HG03280 (cell line): ENCODE results near the gene ECHS1.

Experiments used
- ATAC-seq: cut with Tn5 transposase; IDR thresholded peaks from one replicate; pipeline ENCODE4 v1.9.1; 2021; ENCODE audit warnings: mild to moderate bottlenecking, moderate library complexity; ENCODE audit not compliant: unreplicated experiment

ECHS1 gene

DNA sequence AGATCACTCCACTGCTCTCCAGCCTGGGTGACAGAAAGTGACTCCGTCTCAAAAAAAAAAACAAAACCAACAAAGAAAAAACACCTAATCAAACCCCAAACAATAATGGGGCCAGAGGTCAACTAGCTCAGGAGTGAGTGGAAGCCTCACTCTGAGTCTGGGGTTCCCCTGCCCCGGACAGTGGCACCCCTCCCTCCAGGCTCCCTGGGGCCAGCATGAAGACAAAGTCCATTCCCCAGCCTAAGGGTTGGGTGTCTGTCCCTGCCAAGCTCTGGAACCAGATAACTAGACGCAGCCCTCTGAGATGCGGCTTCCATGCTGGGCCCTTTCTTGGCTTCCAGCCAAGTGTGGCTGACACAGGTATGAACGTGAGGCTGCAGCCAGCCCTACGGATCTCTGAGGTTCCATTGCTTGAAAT is 13.6 kb downstream of the ECHS1 start:
- ATAC-seq: no peak

GRCh38 chr10:133358925-133359310 is 14.2 kb downstream of the ECHS1 start:
- ATAC-seq: no peak

DNA sequence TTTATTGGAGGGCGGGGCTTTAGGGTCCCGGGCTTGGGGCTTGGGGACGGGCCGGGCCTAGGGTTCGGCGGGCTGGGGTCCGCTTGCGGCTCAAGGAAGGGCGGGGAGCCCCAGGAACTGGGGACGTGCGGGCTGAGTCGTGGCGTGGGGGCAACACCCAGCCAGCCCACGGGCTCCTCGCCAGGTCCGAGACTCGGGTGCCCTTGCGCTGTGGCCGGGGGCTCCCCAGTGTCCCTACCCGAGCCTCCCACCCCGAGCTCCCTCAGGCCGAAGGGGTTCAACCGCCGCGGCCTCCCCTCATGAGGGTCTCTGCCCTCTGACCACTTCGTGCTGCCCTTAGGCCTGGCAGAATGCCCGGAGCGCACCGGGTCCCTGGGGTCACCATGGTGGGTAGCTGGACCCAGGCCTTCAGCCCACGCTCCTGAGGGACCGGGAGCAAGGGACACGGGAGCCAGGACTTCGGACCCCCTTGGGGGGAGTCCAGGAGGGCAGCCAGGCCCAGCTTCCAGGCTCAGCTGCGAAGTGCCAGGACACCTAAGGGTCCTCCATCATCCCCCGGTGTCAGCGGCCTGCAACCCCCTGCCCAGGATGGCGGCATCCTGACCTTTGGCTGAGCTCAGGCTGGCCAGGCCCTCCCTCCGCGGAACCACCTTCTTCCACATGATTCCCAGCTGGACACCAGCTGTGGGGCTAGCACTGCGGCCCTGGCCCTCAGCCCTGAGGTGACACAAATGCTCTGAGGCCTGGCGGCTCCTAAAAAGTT is 14.8 kb downstream of the ECHS1 start:
- ATAC-seq: no peak

DNA sequence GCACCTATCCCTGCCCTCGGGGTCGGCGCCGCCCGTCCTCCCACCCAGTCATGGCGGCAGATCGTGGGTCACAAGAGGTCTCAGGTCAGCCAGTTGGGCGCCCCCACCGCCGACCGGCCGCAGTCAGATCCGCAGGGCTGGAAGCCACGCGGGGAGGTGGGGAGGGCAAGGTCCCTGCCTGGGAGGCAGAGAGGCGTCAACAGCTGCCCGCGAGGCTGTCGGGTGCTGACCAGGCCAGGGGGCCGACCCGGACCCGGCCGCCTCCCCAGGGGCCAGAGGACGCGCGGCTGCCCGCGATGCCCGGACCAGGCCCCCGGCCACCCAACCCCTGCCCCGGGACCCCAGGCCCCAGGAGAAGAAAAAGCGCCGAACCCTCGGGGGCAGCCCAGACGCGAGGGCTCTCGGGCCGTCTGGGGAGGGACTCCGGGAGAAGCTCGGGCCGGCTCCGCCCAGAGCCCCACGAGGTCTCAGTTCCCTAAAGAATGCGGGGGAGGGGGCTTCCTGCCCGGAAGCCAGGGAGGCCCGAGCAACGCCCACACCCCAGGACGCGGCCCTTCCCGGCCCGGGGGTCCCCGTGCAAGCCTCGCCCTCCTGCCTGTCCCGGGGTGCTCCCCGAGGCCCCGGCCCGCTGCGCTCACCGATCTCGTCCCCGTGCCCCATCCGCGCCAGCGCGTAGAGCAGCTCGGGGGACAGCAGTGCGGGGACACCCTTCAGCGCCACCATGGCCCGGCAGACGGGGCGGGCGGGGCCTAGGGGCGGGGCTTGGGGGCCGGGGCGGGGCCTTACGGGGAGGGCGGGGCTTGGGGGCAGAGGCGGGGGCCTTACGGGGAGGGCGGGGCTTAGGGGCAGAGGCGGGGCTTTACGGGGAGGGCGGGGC is 15.6 kb downstream of the ECHS1 start, which contains the start of gene FUOM:
Gene FUOM (minus strand): TSS at position 735 of the 877 bp plus-strand sequence. CDS start 12 bp downstream, at position 723.
- ATAC-seq: peak; percentile 63

DNA sequence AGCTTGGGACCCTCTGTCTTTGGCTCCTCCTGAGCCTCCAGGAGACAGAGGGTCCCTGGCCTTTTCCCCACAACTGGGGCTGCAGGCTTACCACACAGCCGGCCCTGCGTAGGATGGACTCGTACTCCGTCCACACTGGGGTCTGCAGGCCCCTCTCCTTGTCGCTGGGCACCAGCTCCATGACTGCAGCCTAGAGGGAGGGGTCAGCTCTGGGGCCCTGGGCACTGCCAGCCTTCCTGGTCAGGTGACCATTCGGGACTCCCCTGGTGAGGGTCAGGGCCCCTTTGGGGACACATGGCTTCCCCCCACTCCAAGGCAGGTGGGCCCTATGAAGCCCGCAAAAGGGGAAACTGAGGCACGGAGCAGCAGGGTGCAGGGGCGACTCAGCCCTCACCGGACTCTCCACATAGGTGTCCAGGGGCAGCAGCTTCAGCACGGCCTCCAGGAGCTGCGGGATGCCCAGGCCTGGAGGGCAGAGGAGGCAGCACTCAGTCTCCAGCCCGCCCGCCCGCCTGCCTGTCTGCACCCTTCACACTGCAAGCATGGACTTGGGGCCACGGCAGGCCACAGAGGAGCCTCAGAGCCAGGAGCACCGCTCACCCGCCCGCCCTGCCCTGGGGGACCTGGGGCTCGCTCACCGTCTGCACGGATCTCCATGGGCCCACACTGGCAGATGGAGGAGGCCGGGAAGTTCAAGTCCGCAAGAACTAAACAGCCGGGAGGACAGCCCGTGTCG is 16.4 kb downstream of the ECHS1 start:
- ATAC-seq: no peak

DNA sequence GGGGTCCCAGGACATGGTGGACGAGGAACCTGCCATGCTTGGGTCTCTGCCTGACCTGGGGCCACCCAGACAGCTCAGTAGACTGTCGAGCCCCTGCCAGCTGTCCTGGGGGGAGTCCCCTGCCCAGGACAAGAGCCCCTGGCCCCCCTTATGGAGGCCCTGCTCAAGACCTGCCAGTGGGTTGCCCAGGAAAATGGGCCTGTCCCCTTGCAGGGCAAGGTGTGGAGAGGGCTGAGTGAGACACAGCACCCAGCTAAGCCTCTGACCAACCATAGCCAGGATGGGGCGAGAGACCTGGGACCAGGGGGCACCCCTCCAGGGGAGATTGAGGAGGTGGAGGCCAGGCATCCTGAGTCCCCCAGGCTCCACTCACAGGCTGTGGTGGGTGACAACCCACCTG is 17.2 kb downstream of the ECHS1 start:
- ATAC-seq: no peak

- no peak for ATAC-seq
These were observed 17.9 kb downstream of the ECHS1 start for GRCh38 chr10:133355266-133355665.

GRCh38 chr10:133354672-133355240 is 18.4 kb downstream of the ECHS1 start:
- ATAC-seq: no peak

GRCh38 chr10:133353988-133354605 is 19.1 kb downstream of the ECHS1 start:
- no peak for ATAC-seq

DNA sequence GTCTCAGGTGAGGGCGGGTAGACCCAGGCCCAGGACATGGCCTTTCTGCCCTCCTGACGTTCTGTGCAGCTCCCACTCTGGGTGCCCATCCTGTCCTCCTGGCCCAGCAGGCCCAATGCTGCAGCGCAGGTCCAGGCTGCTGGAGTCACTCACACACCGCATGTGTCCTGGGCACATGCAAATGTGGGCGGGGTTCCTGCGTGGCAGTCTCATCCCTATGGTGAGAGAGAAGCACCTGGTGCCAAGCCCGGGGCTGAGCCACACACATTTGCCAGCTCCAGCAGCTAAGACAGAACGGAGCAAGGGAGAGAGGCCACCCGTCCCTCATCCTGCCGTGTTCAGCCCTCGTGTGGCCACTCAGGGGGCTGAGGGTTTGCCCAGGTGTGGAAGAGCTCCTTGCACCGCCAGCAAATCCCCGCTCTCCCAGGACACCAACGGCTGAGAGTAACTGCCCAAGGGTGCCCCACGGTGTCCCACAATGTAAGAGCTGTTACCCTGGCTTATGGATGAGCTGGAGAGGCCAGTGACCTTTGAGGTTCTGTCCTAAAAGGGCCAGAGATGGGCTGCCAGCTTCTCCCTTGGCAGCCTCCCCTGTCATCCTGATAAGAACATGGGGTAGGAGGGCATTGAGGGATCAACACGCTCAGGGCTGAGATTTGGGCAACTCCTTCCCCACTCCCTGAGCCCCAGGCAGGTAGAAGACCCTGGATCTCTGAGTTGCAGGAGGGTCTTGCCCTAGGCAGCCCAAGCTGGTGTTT is 19.8 kb downstream of the ECHS1 start:
- no peak for ATAC-seq

- ATAC-seq: no peak
These were observed 21.5 kb downstream of the ECHS1 start for GRCh38 chr10:133351408-133352318.

DNA sequence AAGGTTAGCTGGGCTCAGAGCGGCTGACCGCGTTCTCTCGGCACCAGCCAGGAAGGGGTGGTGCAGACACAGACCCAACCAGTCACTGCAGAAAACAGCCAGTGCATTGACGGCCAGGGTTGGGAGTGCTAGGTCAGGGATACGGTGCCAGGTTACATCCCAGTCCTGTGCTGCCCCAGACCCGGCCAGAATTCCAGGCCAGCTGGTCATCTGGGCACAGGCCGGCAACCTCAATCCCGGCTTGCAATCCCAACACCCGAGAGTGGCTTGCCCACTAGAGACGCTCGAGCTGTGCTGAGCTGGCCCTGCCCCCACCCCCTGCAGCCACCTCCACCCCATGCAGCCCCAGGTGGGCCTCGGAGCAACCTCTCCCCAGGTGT is 22.2 kb downstream of the ECHS1 start:
- no peak for ATAC-seq

- ATAC-seq: no peak
These were observed 22.7 kb downstream of the ECHS1 start for GRCh38 chr10:133350283-133350949.

DNA sequence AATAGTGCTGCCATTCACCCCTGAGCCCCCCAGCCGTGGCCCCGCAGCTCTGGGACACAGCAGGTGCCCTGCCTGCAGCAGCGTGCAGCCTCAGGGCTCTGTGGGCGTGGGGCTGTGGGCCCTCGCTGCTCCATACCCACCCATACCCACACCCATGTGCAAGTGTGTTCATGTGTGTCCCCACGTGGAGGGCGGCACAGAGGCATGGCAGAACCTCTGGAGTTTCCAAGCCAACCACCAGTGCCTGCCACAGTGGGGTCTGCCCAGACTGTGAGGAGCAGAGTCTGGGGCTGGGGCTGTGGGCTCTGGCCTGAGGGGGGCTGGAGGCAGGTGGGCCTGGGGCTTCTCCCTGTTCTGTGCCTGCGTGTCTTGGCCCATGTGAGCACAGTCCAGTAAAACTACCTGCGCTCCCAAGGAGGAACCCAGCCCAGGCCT is 23.6 kb downstream of the ECHS1 start:
- no peak for ATAC-seq

GRCh38 chr10:133349160-133349568 is 24.0 kb downstream of the ECHS1 start:
- no peak for ATAC-seq

DNA sequence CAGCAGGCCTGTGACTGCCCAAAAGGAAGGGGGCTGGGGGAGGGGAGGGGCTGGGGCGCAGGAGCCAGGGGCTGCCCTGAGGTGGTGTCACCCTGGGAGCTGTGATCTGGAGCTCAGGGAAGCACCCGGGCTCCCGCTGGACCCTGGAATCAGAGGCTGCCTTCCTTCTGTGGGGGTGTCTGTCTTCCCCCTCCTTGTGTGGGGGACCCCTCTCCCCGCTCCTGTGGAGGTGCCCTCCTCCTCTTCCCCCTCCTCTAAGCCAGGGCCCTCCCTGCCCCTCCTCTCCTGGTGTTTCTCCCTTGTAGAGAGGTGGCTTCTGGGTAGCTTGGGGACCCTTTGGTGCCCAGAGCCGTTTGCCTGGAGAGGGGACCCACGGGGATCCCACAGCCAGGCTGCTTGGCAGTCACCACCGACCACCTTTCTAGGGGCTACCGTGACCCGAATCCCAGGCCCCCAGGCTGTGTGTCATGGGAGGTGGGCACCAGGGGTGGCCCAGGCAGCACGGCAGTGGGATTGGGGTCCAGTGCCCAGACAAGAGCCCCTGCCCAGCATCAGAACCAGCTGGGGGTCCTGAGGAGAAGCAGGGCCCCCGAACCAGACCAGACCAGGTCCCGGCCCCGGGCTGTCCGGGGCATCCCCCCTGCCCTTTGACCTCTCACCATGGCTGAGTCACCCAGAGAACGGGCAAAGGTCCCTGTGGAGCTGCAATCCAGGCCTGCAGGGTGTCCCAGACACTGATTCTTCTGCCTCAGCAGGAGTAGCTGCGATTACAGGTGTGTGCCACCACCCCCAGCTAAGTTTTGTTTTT is 25.2 kb downstream of the ECHS1 start:
- no peak for ATAC-seq

GRCh38 chr10:133346413-133346812 is 26.7 kb downstream of the ECHS1 start:
- ATAC-seq: no peak
